ENCODE measurements around the gene IFT88. TPM values are rescaled to one million over a fixed set of nuclear protein-coding genes. Genes with fewer than 3 reads are reported as not detected.

The IFT88 gene
- total and polyA plus RNA-seq, 2 of the 8 experiments (the other 6 are each of a cell fraction or from before 2014, with no cell fraction given) = 1.7 to 5.8 TPM

GRCh38 chr13:20721454-20722357 lies 154.7 kb downstream of the IFT88 start (continued):
- TF ChIP-seq FOSL1 (IDR thresholded peaks at IDR 0.05; ENCODE audit: insufficient read depth, low read depth, low read length) = no peak
- TF ChIP-seq BACH1 (IDR thresholded peaks at IDR 0.05; ENCODE audit: low read length) = no peak
- TF ChIP-seq EGR1 (IDR thresholded peaks at IDR 0.05; ENCODE audit: borderline replicate concordance, low read depth, low read length) = no peak
- 0 out of 2 replicates have a peak, but pooled peaks have one; percentile 35 for TF ChIP-seq TCF12 (IDR thresholded peaks at IDR 0.05; ENCODE audit: low read depth, low read length)
- TF ChIP-seq CTBP2 (IDR thresholded peaks at IDR 0.05; ENCODE audit: borderline replicate concordance, insufficient read depth, insufficient read length, low read length) = no peak
- no peak for TF ChIP-seq SIRT6 (IDR thresholded peaks at IDR 0.05; ENCODE audit: low read length)
- TF ChIP-seq SP4 (IDR thresholded peaks at IDR 0.05; ENCODE audit: low read length) = no peak
- TF ChIP-seq SIN3A (conservative IDR thresholded peaks at IDR 0.05 in 1 of 2, IDR thresholded peaks at IDR 0.05 in 1 of 2; ENCODE audit: low read depth in 1 of 2, low read length in 2 of 2) = no peak
- no peak for TF ChIP-seq POU5F1 (IDR thresholded peaks at IDR 0.05; ENCODE audit: low read depth, low read length)
- TF ChIP-seq TAF1 (IDR thresholded peaks at IDR 0.05; ENCODE audit: low read depth, low read length) = no peak
- TF ChIP-seq JUND (IDR thresholded peaks at IDR 0.05; ENCODE audit: low read length) = no peak
- no peak for TF ChIP-seq PHF8 (conservative IDR thresholded peaks at IDR 0.05; ENCODE audit: low read depth, low read length)
- no peak for TF ChIP-seq CEBPB (IDR thresholded peaks at IDR 0.05; ENCODE audit: low read depth, low read length)
- TF ChIP-seq SP1 (IDR thresholded peaks at IDR 0.05; ENCODE audit: low read depth, low read length) = no peak
- TF ChIP-seq, protein P1, sequence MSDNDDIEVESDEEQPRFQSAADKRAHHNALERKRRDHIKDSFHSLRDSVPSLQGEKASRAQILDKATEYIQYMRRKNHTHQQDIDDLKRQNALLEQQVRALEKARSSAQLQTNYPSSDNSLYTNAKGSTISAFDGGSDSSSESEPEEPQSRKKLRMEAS (IDR thresholded peaks at IDR 0.05) = peak; percentile 41
- TF ChIP-seq EZH2 (IDR thresholded peaks at IDR 0.05; ENCODE audit: low read depth, low read length, severe bottlenecking) = peak; percentile 68
- no peak for TF ChIP-seq KDM1A (IDR thresholded peaks at IDR 0.05; ENCODE audit: borderline replicate concordance, low read length)
- TF ChIP-seq RFX5 (IDR thresholded peaks at IDR 0.05; ENCODE audit: borderline replicate concordance, low read depth, low read length) = no peak
- TF ChIP-seq MAFK (IDR thresholded peaks at IDR 0.05; ENCODE audit: low read depth, low read length) = no peak
- no peak for TF ChIP-seq SAP30 (IDR thresholded peaks at IDR 0.05; ENCODE audit: insufficient read depth, insufficient replicate concordance, low read length)
- TF ChIP-seq, protein P2, sequence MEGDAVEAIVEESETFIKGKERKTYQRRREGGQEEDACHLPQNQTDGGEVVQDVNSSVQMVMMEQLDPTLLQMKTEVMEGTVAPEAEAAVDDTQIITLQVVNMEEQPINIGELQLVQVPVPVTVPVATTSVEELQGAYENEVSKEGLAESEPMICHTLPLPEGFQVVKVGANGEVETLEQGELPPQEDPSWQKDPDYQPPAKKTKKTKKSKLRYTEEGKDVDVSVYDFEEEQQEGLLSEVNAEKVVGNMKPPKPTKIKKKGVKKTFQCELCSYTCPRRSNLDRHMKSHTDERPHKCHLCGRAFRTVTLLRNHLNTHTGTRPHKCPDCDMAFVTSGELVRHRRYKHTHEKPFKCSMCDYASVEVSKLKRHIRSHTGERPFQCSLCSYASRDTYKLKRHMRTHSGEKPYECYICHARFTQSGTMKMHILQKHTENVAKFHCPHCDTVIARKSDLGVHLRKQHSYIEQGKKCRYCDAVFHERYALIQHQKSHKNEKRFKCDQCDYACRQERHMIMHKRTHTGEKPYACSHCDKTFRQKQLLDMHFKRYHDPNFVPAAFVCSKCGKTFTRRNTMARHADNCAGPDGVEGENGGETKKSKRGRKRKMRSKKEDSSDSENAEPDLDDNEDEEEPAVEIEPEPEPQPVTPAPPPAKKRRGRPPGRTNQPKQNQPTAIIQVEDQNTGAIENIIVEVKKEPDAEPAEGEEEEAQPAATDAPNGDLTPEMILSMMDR (IDR thresholded peaks at IDR 0.05; ENCODE audit: control extremely low read depth in 1 of 3, insufficient read depth in 1 of 3, low read depth in 1 of 3, low read length in 3 of 3) = peak in 1 of 3 experiments; percentile 29; a peak in 1 of 4 replicates

Data from H1 (cell line).